ENCODE measurements around the gene HLA-DMB. TPM values are rescaled to one million over a fixed set of nuclear protein-coding genes. Genes with fewer than 3 reads are reported as not detected.

HLA-DMB gene
- total and polyA plus RNA-seq, 10 of the 15 experiments (the other 5 are each of a cell fraction or from before 2014, with no cell fraction given), result 114 to 173 (median 150) TPM

- no peak for TF ChIP-seq ZNF687 (IDR thresholded peaks at IDR 0.05)
- no peak for TF ChIP-seq LARP7 (IDR thresholded peaks at IDR 0.05)
- no peak for TF ChIP-seq SKIL (IDR thresholded peaks at IDR 0.05; ENCODE audit: low read depth, poor library complexity, severe bottlenecking)
These were observed 41.4 kb upstream of the HLA-DMB start (continued) for GRCh38 chr6:32982084-32982701.

- H3K79me2 ChIP-seq (ENCODE audit: control insufficient read depth, insufficient read depth, low read length), result peaks cover 31% of the 10 kb centered on the region
- BruUV-seq (replicated peaks), result no TSS peak
- in situ Hi-C loops (cut with MboI) (no loop called here), intact Hi-C loops (cut with micrococcal nuclease; ENCODE audit: unreplicated experiment) (no loop called here)
- DNase-seq (ENCODE audit: low read depth, low spot score) (no peak), FAIRE-seq (no peak), ATAC-seq (no peak)
- H3K9ac ChIP-seq (ENCODE audit: control insufficient read depth, insufficient read depth, low read length), result no peak overlapping the region
- peaks cover 42 to 47% of the 10 kb centered on the region in 2 experiments for H3K36me3 ChIP-seq (ENCODE audit: control insufficient read depth in 2 of 2, insufficient read depth in 2 of 2, low read length in 1 of 2)
- ChIA-PET POLR2A (interaction anchor here (0.6 to 16.6 kb wide), 7 partner anchors 8 to 163 kb away, joined by 3 to 486 read pairs (median 5); partner anchors contain the start of genes BRD2 and HLA-DMA), SMC1A (ENCODE audit: uncharacterized antibody, unreplicated experiment) (interaction anchor here (0.6 to 9.4 kb wide), 8 partner anchors 9 to 98 kb away, joined by 3 to 195 read pairs (median 8); partner anchors contain the start of gene HLA-DMA), CTCF (interaction anchor here (0.7 to 3.6 kb wide), 13 partner anchors 8 to 195 kb away, joined by 3 to 32 read pairs (median 7); partner anchors contain the start of genes BRD2, HLA-DMA and TAP2), RAD21 (ENCODE audit: unreplicated experiment) (interaction anchor here (1.1 to 9.0 kb wide), 6 partner anchors 9 to 95 kb away, joined by 4 to 135 read pairs (median 5); partner anchors contain the start of genes HLA-DMA and HLA-DPB1)
- H3K27me3 ChIP-seq (replicated peaks in 1 of 2; ENCODE audit: control insufficient read depth in 2 of 2, insufficient read depth in 2 of 2, low read length in 1 of 2), result no peaks in the 10 kb centered on the region
- no peak overlapping the region for H3K4me2 ChIP-seq (ENCODE audit: control insufficient read depth, insufficient read depth)
- peaks cover 19% of the 10 kb centered on the region; the same call in 1 of the 2 replicates for H4K20me1 ChIP-seq (ENCODE audit: control insufficient read depth, insufficient read depth)
- no peak overlapping the region for H3K4me3 ChIP-seq
- H3K9me3 ChIP-seq (replicated peaks; ENCODE audit: control insufficient read depth, insufficient read depth, low read length), result no peaks in the 10 kb centered on the region
- WGBS (ENCODE audit: insufficient coverage, insufficient replicate concordance, low lambda C conversion rate, missing lambda C conversion rate), result 75% methylated on average over 11 of the region's 11 CpGs
- no peak overlapping the region for H2AFZ ChIP-seq (ENCODE audit: control insufficient read depth, low read depth, low read length)
- TF ChIP-seq SMAD5 (IDR thresholded peaks at IDR 0.05; ENCODE audit: low read depth) (peak; percentile 49; the same call in 1 of the 2 replicates), ATF3 (IDR thresholded peaks at IDR 0.05; ENCODE audit: borderline replicate concordance, extremely low read depth, low read depth, low read length) (no peak), POLR2AphosphoS5 (IDR thresholded peaks at IDR 0.05; ENCODE audit: low read length) (peak; percentile 24), MXI1 (IDR thresholded peaks at IDR 0.05; ENCODE audit: low read depth, low read length) (no peak), SMAD1 (IDR thresholded peaks at IDR 0.05; ENCODE audit: low read depth, partially characterized antibody) (no peak), HDGF (IDR thresholded peaks at IDR 0.05) (no peak), POLR2AphosphoS2 (IDR thresholded peaks at IDR 0.05; ENCODE audit: low read depth, low read length) (0 out of 2 replicates have a peak, but pooled peaks have one; percentile 20), POLR2A (IDR thresholded peaks at IDR 0.05; ENCODE audit: low read depth, low read length) (peak; percentile 14; the same call in 1 of the 2 replicates), PKNOX1 (IDR thresholded peaks at IDR 0.05) (no peak), BCL11A (IDR thresholded peaks at IDR 0.05; ENCODE audit: low read depth, low read length) (no peak)
- no peak overlapping the region for H3K27ac ChIP-seq (ENCODE audit: control insufficient read depth, insufficient read depth)
- no peaks in the 10 kb centered on the region; the same call in 1 of the 2 replicates for H3K4me1 ChIP-seq (ENCODE audit: control insufficient read depth, insufficient read depth, low read length)
These were observed 39.7 kb upstream of the HLA-DMB start for GRCh38 chr6:32980488-32981038.

Data from GM12878 (cell line).